Skeletal muscle tissue (tissue), 4 donors: ENCODE data around the gene AXIN1. TPM values are rescaled to one million over a fixed set of nuclear protein-coding genes. Genes with fewer than 3 reads are reported as not detected.
A peak's percentile ranks its signal among the peaks of the same experiment; 100 is the strongest.
"Not testable (repeated sequence)": the region's sequence is repeated elsewhere in the genome, so short reads cannot be mapped to it uniquely, and the experiment has no call there.

Source experiments
- H3K27ac ChIP-seq: one replicate; pipeline ENCODE4 v1.7.0; 2013; ENCODE audit warnings: mild to moderate bottlenecking, low read depth, low read length, inconsistent platforms
- H3K27me3 ChIP-seq, 3 donors: one replicate each; pipeline ENCODE4 v1.7.0; 2013; ENCODE audit warnings: low read length in 3 of 3; ENCODE audit not compliant: control insufficient read depth in 3 of 3, insufficient read depth in 3 of 3
- H3K36me3 ChIP-seq, 3 donors: one replicate each; pipeline ENCODE4 v1.7.0; 2013; ENCODE audit warnings: low read length in 3 of 3; ENCODE audit not compliant: control insufficient read depth in 3 of 3, insufficient read depth in 3 of 3
- H3K4me1 ChIP-seq, 3 donors: one replicate each; pipeline ENCODE4 v1.7.0; 2013; ENCODE audit warnings: low read length in 3 of 3, mild to moderate bottlenecking in 3 of 3; ENCODE audit not compliant: control insufficient read depth in 3 of 3, insufficient read depth in 3 of 3
- H3K4me3 ChIP-seq, 3 donors: one replicate each; pipeline ENCODE4 v1.7.0; 2013; ENCODE audit warnings: low read length in 3 of 3
- H3K9ac ChIP-seq, 3 donors: one replicate each; pipeline ENCODE4 v1.7.0; 2013; ENCODE audit warnings: low read length in 3 of 3, mild to moderate bottlenecking in 3 of 3, moderate library complexity in 2 of 3, low read depth in 1 of 3
- H3K9me3 ChIP-seq, 3 donors: one replicate each; pipeline ENCODE4 v1.7.0; 2013; ENCODE audit warnings: low read length in 3 of 3; ENCODE audit not compliant: control insufficient read depth in 3 of 3
- total RNA-seq: library from RNA; depleted of rRNA; stranded (reverse); fragments of >200 nt; gene quantifications from one replicate; pipeline ENCODE4 v1.2.3, GENCODE V29; 2014
- donor health status: Osteomylitis.

AXIN1 gene
- total RNA-seq, 1 donor from 2014 or later: 8.9 TPM

- H3K27me3 ChIP-seq, H3K4me3 ChIP-seq, H3K27ac ChIP-seq, H3K9me3 ChIP-seq, H3K9ac ChIP-seq: not testable (repeated sequence)
- Histone ChIP-seq H3K36me3 (peaks cover 9 to 29% (median 13%) of the 10 kb centered on the region in 3 donors), H3K4me1 (peaks cover 6 to 11% (median 9%) of the 10 kb centered on the region in 3 donors)
Measured at GRCh38 chr16:341974-342336, 10.6 kb downstream of the AXIN1 start.

GRCh38 chr16:341095-341973 is 11.2 kb downstream of the AXIN1 start:
- H3K9me3 ChIP-seq, H3K27ac ChIP-seq, H3K4me3 ChIP-seq, H3K27me3 ChIP-seq, H3K9ac ChIP-seq: not testable (repeated sequence)
- peaks cover 6 to 11% (median 9%) of the 10 kb centered on the region in 3 donors for H3K4me1 ChIP-seq
- peaks cover 6 to 23% (median 8%) of the 10 kb centered on the region in 3 donors for H3K36me3 ChIP-seq

- Histone ChIP-seq H3K4me1 (peaks cover 6 to 15% (median 9%) of the 10 kb centered on the region in 3 donors), H3K36me3 (peaks cover 2 to 15% (median 6%) of the 10 kb centered on the region in 3 donors), H3K27me3 (no peaks in the 10 kb centered on the region), H3K9me3 (no peaks in the 10 kb centered on the region), H3K4me3 (no peak overlapping the region), H3K27ac (no peak overlapping the region), H3K9ac (no peak overlapping the region)
Measured at GRCh38 chr16:340370-341091, 12.0 kb downstream of the AXIN1 start.

- Histone ChIP-seq H3K36me3 (peaks cover 0 to 12% (median under 1%) of the 10 kb centered on the region in 3 donors), H3K4me1 (peaks cover 6 to 15% (median 12%) of the 10 kb centered on the region in 3 donors), H3K27ac (no peak overlapping the region)
Measured at GRCh38 chr16:339680-340079, 12.8 kb downstream of the AXIN1 start.

GRCh38 chr16:337975-338575 is 14.4 kb downstream of the AXIN1 start:
- H3K9ac ChIP-seq: no peak overlapping the region
- H3K27ac ChIP-seq: no peak overlapping the region
- no peaks in the 10 kb centered on the region for H3K9me3 ChIP-seq
- H3K4me3 ChIP-seq: no peak overlapping the region
- no peaks in the 10 kb centered on the region for H3K27me3 ChIP-seq
- peaks cover 0 to 8% (median 0%) of the 10 kb centered on the region in 3 donors for H3K36me3 ChIP-seq
- peaks cover 6 to 20% (median 13%) of the 10 kb centered on the region in 3 donors for H3K4me1 ChIP-seq

More at GRCh38 chr16:339680-340079, 12.8 kb downstream of the AXIN1 start:
- H3K9ac ChIP-seq: no peak overlapping the region
- H3K27me3 ChIP-seq: no peaks in the 10 kb centered on the region
- no peaks in the 10 kb centered on the region for H3K9me3 ChIP-seq
- H3K4me3 ChIP-seq: no peak overlapping the region

GRCh38 chr16:337437-337836 is 15.1 kb downstream of the AXIN1 start:
- H3K27ac ChIP-seq: no peak overlapping the region
- no peak overlapping the region for H3K4me3 ChIP-seq
- H3K36me3 ChIP-seq: peaks cover 0 to 1% (median 0%) of the 10 kb centered on the region in 3 donors
- H3K27me3 ChIP-seq: no peaks in the 10 kb centered on the region
- H3K9me3 ChIP-seq: no peaks in the 10 kb centered on the region
- H3K9ac ChIP-seq: peak overlapping the region in 2 of 3 donors; percentile 0 to 16
- H3K4me1 ChIP-seq: peaks cover 6 to 20% (median 13%) of the 10 kb centered on the region in 3 donors

- Histone ChIP-seq H3K9ac (no peak overlapping the region), H3K36me3 (no peaks in the 10 kb centered on the region), H3K4me3 (no peak overlapping the region), H3K9me3 (no peaks in the 10 kb centered on the region), H3K27me3 (no peaks in the 10 kb centered on the region), H3K27ac (no peak overlapping the region), H3K4me1 (peaks cover 6 to 20% (median 13%) of the 10 kb centered on the region in 3 donors)
Measured at GRCh38 chr16:336269-336668, 16.3 kb downstream of the AXIN1 start.

GRCh38 chr16:334861-335632 is 17.5 kb downstream of the AXIN1 start:
- H3K27me3 ChIP-seq, H3K27ac ChIP-seq, H3K9me3 ChIP-seq, H3K4me3 ChIP-seq, H3K9ac ChIP-seq, H3K36me3 ChIP-seq: not testable (repeated sequence)
- H3K4me1 ChIP-seq: peaks cover 6 to 20% (median 17%) of the 10 kb centered on the region in 3 donors

GRCh38 chr16:334164-334832 is 18.2 kb downstream of the AXIN1 start:
- H3K36me3 ChIP-seq, H3K27ac ChIP-seq, H3K4me3 ChIP-seq, H3K9ac ChIP-seq, H3K9me3 ChIP-seq, H3K27me3 ChIP-seq: not testable (repeated sequence)
- H3K4me1 ChIP-seq: peaks cover 6 to 20% (median 17%) of the 10 kb centered on the region in 3 donors
